ENCODE measurements around the gene PTPN9. TPM values are rescaled to one million over a fixed set of nuclear protein-coding genes. Genes with fewer than 3 reads are reported as not detected.
A peak's percentile ranks its signal among the peaks of the same experiment; 100 is the strongest.

Gene PTPN9
- total and polyA plus RNA-seq, 2 of the 13 experiments (the other 11 are each of a cell fraction or from before 2014, with no cell fraction given): 16.6 to 19.9 TPM

- TF ChIP-seq THYN1 (CRISPR knock-in tag; IDR thresholded peaks at IDR 0.05; ENCODE audit: borderline replicate concordance, low read depth) (0 out of 2 replicates have a peak, but pooled peaks have one; percentile 33), CHD2 (IDR thresholded peaks at IDR 0.05; ENCODE audit: low read depth, low read length) (peak; percentile 32; the same call in 1 of the 2 replicates), PAF1 (CRISPR knock-in tag; IDR thresholded peaks at IDR 0.05) (no peak), GABPB1 (CRISPR knock-in tag; IDR thresholded peaks at IDR 0.05) (peak; percentile 76), ZNF317 (CRISPR knock-in tag; IDR thresholded peaks at IDR 0.05) (peak; percentile 50), NFATC3 (CRISPR knock-in tag; IDR thresholded peaks at IDR 0.05) (0 out of 2 replicates have a peak, but pooled peaks have one; percentile 23), ZMYM2 (CRISPR knock-in tag; IDR thresholded peaks at IDR 0.05) (no peak), HNF1A (IDR thresholded peaks at IDR 0.05; ENCODE audit: low read depth) (no peak), HNF1A (CRISPR knock-in tag; IDR thresholded peaks at IDR 0.05; ENCODE audit: borderline replicate concordance) (no peak), REL (CRISPR knock-in tag; conservative IDR thresholded peaks at IDR 0.05) (no peak), TBP (CRISPR knock-in tag; IDR thresholded peaks at IDR 0.05) (no peak), TP53 (CRISPR knock-in tag; conservative IDR thresholded peaks at IDR 0.05) (no peak), ERF (CRISPR knock-in tag; IDR thresholded peaks at IDR 0.05) (peak; percentile 46), SALL1 (CRISPR knock-in tag; IDR thresholded peaks at IDR 0.05) (peak; percentile 23; the same call in 1 of the 2 replicates), ATF4 (CRISPR knock-in tag; IDR thresholded peaks at IDR 0.05) (0 out of 4 replicates have a peak, but pooled peaks of 1 of the 2 experiments have one; percentile 16), NFYC (CRISPR knock-in tag; IDR thresholded peaks at IDR 0.05) (peak; percentile 90), SIX1 (CRISPR knock-in tag; IDR thresholded peaks at IDR 0.05; ENCODE audit: borderline replicate concordance) (no peak)
- TF ChIP-seq, protein P1, sequence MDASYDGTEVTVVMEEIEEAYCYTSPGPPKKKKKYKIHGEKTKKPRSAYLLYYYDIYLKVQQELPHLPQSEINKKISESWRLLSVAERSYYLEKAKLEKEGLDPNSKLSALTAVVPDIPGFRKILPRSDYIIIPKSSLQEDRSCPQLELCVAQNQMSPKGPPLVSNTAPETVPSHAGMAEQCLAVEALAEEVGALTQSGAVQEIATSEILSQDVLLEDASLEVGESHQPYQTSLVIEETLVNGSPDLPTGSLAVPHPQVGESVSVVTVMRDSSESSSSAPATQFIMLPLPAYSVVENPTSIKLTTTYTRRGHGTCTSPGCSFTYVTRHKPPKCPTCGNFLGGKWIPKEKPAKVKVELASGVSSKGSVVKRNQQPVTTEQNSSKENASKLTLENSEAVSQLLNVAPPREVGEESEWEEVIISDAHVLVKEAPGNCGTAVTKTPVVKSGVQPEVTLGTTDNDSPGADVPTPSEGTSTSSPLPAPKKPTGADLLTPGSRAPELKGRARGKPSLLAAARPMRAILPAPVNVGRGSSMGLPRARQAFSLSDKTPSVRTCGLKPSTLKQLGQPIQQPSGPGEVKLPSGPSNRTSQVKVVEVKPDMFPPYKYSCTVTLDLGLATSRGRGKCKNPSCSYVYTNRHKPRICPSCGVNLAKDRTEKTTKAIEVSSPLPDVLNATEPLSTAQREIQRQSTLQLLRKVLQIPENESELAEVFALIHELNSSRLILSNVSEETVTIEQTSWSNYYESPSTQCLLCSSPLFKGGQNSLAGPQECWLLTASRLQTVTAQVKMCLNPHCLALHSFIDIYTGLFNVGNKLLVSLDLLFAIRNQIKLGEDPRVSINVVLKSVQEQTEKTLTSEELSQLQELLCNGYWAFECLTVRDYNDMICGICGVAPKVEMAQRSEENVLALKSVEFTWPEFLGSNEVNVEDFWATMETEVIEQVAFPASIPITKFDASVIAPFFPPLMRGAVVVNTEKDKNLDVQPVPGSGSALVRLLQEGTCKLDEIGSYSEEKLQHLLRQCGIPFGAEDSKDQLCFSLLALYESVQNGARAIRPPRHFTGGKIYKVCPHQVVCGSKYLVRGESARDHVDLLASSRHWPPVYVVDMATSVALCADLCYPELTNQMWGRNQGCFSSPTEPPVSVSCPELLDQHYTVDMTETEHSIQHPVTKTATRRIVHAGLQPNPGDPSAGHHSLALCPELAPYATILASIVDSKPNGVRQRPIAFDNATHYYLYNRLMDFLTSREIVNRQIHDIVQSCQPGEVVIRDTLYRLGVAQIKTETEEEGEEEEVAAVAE (CRISPR knock-in tag; IDR thresholded peaks at IDR 0.05; ENCODE audit: borderline replicate concordance): peak; percentile 90
- TF ChIP-seq, protein P2, sequence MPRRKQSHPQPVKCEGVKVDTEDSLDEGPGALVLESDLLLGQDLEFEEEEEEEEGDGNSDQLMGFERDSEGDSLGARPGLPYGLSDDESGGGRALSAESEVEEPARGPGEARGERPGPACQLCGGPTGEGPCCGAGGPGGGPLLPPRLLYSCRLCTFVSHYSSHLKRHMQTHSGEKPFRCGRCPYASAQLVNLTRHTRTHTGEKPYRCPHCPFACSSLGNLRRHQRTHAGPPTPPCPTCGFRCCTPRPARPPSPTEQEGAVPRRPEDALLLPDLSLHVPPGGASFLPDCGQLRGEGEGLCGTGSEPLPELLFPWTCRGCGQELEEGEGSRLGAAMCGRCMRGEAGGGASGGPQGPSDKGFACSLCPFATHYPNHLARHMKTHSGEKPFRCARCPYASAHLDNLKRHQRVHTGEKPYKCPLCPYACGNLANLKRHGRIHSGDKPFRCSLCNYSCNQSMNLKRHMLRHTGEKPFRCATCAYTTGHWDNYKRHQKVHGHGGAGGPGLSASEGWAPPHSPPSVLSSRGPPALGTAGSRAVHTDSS (CRISPR knock-in tag; conservative IDR thresholded peaks at IDR 0.05): no peak
Observed at GRCh38 chr15:75451674-75452363, 127.3 kb downstream of the PTPN9 start, which contains the start of gene SIN3A (continued).

Measured in HepG2 (cell line).